Jurkat, Clone E6-1 (cell line): ENCODE results near the gene TP73.

Source experiments
- DNase-seq: peaks from one replicate; pipeline ENCODE4 v3.0.0-alpha.2; 2011; ENCODE audit warnings: low read depth, low spot score
- H3K4me3 ChIP-seq: 2 replicates; pipeline ENCODE4 v1.5.1; 2011; ENCODE audit warnings: mild to moderate bottlenecking, low read length, control low read depth, moderate library complexity

The TP73 gene

DNA sequence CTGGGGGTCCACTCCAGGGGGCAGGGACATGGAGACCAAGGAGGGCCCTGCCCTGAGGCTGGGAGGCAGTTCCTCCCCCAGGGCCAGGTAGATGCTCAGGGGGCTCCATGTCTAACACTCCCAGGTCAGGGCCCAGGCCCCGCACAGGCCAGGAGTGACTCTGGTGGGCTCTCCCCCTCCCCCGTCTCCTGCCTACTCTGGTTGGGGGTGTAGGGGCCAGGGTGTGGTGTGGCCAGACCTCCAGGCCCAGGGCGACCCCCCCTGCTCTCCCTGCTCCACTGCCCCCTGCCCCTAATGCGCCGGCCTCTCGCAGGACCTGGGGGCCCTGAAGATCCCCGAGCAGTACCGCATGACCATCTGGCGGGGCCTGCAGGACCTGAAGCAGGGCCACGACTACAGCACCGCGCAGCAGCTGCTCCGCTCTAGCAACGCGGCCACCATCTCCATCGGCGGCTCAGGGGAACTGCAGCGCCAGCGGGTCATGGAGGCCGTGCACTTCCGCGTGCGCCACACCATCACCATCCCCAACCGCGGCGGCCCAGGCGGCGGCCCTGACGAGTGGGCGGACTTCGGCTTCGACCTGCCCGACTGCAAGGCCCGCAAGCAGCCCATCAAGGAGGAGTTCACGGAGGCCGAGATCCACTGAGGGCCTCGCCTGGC lies 80.2 kb downstream of the TP73 start:
- H3K4me3 ChIP-seq: no peak overlapping the region
- DNase-seq: no peak

DNA sequence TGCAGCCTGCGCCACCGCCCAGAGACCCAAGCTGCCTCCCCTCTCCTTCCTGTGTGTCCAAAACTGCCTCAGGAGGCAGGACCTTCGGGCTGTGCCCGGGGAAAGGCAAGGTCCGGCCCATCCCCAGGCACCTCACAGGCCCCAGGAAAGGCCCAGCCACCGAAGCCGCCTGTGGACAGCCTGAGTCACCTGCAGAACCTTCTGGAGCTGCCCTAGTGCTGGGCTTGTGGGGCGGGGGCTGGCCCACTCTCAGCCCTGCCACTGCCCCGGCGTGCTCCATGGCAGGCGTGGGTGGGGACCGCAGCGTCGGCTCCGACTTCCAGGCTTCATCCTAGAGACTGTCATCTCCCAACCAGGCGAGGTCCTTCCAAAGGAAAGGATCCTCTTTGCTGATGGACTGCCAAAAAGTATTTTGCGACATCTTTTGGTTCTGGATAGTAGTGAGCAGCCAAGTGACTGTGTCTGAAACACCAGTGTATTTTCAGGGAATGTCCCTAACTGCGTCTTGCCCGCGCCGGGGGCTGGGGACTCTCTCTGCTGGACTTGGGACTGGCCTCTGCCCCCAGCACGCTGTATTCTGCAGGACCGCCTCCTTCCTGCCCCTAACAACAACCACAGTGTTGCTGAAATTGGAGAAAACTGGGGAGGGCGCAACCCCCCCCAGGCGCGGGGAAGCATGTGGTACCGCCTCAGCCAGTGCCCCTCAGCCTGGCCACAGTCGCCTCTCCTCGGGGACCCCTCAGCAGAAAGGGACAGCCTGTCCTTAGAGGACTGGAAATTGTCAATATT lies 81.0 kb downstream of the TP73 start:
- DNase-seq: no peak
- no peak overlapping the region for H3K4me3 ChIP-seq

DNA sequence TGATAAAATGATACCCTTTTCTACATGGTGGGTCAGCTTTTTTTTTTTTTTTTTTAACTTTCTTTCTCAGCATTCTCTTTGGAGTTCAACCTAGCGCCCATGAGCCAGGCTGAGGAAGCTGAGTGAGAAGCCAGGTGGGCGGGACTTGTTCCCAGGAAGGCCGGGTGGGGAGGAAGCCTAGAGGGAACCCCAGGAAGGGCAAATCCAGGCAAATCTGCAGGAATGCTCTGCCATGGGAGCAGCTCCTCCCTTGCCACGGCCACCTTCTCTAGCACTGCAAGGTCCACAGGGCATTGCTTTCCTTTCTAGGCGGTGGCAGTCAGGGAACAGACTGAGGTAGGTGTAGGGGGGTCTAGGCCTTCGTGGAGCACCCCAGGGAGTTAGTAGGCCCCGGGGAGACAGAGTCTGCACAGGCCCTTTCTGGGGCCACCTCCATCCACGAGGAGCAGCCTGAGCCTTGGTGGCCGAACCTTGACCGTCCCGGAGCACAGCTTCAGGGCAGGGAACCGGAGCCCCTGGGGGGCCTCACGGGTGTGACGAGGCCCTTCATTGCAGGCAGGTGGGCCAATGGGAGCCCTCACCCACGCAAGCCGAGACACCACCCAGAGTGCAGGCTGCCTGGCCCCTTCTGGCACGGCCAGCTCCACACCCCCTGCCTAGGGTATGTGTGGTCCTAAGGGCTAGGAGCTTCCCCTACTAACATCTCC lies 81.7 kb downstream of the TP73 start:
- no peak overlapping the region for H3K4me3 ChIP-seq
- no peak for DNase-seq

DNA sequence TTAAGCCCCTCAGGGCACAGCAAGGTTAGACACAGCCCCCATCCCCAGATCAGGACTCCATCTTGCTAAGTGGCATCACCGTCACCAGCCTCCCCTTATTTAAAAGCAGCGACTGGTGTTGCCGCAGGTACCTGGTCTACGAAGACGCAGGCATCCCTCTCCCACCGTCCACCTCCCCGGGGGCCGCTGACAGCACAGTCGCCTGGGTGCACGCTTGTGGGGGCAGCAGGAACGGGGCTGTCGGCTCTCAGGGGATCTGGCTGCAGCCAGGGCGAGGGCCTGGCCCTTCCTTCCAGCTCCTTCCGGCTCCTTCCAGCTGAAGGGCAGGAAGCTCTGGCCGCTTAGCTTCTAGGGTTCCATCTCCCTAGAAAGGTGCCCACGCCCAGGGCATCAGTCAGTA lies 82.3 kb downstream of the TP73 start:
- H3K4me3 ChIP-seq: no peak overlapping the region
- no peak for DNase-seq

DNA sequence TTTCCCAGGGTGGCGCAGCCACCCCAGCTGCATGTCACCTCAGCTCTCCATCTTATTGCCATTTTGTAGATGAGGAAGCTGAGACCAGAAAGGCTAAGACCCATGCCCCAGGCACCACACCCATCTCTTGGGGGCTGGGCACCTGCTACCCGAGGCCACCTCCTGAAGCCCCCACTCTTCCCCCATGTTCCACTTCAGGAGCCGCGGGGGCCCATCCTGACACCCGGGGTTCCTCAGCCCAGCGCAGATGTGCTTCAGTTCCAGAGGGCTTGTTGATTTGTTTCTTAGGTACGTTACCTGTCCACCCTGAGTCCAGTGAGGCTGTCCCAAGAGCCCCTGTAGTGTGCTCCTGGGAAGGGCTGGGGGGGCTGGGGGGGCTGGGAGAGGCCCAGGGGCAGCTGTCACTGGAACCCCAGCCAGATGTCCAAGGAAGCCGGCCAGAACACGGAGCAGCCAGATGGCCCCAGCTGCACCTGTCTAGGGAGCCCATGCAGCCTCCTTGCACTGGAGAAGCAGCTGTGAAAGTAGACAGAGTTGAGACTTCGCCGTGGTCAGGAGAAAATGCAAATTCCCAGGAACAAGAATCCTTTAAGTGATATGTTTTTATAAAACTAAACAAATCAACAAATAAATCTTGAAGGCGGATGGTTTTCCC lies 82.8 kb downstream of the TP73 start:
- H3K4me3 ChIP-seq: no peak overlapping the region
- no peak for DNase-seq

DNA sequence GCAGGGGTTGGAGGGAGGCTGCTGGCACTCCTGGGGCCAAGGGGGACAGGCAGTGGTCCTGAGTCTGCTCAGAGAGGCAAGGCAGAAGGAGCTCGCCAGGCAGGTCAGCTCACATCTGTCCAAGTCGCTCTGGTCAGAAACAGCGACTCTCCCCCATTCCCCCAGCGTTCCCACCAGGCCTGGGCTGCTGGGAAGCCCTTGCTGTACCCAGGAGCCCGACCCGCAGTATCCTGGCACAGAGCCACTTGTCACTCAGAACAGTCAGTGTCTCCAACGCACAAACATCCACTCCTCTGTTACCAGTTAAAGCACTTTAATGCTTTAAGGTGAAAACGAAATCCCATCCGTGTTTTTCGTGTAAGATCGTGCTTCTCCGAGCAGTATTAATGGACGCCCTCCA lies 83.4 kb downstream of the TP73 start:
- no peak overlapping the region for H3K4me3 ChIP-seq
- DNase-seq: no peak

DNA sequence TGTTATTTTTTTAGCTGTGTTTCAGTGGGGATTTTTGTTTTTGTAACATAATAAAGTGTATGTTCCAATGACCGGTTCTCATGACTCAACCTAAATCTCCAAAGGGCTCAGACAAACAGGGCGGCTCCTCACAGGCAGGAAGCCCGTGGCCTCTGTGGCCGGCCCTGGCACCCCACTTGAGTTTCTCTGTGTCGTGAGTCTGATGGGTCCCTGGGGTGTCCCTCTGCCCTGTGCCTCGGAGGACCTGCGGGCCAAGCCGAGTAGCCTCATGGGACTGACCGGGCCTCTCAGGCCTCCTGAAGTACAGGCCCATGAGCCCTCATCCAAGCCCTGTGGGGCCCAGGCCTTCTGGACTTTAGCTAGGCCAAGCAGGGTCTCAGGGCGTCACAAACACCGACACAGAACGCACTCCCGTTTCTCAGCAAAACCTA lies 83.8 kb downstream of the TP73 start:
- no peak overlapping the region for H3K4me3 ChIP-seq
- DNase-seq: no peak

DNA sequence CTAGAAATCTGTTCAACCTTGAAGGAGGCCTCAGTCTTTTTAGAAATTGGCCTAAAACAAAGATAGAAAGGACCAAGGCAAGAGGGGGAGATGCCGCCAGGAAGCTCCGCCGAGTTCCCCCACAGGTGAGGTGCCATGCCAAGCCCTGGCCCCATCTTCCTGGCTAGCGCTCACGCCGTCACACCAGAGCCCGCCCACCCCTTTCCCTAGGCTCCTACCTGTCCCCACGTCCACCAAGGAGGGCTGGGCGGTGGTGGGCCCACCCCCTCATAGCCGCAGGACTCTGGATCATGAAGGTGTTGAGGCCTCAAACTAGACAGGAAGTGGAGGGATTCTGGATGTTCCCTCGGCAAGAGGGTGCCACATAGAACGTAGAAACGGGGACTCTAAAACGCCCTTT lies 84.4 kb downstream of the TP73 start:
- DNase-seq: no peak
- no peak overlapping the region for H3K4me3 ChIP-seq

DNA sequence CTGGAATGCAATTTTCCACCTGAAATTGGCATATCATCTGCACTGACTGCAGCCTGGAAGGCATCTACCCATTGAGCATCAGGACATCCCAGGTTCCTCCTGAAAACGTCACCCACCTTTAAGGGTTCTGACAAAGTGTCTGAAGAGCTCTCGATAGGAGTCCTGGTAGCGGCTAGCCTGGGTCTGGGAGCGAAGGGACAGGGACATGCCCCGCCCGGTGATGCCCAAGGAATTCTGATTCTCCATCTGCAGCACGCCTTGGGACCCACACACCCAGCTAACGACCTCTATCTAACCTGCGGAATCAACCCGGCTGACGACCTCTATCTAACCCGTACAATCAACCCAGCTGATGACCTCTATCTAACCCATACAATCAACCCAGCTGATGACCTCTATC lies 86.6 kb downstream of the TP73 start:
- no peak overlapping the region for H3K4me3 ChIP-seq
- DNase-seq: no peak

DNA sequence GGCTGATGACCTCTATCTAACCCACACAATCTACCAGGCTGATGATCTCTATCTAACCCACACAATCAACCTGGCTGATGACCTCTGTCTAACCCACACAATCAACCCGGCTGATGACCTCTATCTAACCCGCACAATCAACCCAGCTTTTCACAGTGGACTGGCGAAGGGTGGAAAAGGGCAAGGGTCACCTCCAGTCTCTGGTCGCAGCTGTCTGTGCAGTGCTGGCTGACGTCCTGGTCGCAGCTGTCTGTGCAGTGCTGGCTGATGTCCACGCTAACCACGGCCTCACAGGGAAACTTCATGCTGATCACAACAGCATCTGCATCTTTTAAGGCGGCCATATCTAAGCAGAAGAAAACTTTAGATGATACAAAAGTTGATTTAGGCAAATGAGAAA lies 87.7 kb downstream of the TP73 start:
- no peak for DNase-seq
- no peak overlapping the region for H3K4me3 ChIP-seq

DNA sequence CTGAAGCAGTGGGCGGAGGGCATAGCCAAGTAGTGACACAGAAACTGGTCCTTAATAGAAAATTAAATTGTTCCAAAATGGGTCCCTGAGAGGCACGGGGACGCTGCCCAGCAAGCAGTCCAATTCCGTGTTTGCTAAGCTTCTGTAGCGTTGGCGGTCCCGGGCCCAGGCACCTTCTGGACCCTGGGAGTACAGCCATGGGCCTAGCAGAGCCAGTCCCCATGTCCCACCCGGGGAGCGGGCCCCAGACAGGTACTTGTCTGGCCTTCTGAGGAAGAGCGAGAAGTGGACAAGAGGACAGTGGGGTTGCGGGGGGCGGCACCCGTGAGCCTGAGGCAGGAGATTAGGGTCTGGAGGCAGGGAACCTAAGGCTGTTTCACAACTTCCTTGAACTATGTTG lies 88.4 kb downstream of the TP73 start:
- no peak overlapping the region for H3K4me3 ChIP-seq
- DNase-seq: no peak

DNA sequence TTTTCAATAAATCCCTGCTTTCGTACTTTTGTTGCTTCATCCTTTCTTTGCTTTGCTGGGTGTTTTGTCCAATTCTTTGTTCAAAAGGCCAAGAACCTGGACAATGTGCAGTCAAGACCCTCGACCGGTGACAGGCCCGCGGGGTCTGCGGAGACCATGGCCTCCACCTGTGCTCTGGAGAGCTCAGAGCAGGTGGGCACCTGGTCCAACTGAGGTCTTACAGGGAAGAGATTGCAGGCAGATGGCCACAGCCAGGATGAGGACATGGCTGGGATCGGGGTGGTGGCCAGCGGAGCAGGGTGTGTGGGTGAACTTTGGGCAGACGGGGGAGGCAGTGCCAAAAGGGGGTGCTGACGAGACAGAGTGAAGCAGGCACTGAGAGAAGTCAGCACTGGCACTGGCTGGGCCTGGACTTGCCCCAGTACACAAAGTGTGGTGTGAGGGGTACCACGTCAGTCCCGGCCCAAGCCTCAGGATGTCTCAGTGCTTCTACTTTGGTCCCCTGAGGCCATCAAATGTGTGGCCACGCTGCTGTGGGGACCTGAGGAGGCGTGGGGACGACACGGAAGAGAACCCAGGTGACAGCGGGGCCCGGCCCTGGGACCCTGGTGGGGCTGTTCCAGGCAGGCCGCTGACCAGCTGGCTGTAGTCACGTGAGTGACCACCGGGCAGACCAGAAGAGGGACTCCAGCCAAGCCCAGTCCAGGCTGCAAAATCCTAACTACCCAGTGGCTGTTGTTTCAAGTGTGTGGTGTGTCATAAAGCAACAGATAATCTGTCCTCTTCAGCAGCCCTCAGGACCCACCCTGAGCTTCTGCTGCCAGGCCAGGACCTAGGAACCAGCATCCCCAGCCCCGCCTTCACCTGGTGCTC lies 89.5 kb downstream of the TP73 start:
- no peak for DNase-seq
- no peak overlapping the region for H3K4me3 ChIP-seq

DNA sequence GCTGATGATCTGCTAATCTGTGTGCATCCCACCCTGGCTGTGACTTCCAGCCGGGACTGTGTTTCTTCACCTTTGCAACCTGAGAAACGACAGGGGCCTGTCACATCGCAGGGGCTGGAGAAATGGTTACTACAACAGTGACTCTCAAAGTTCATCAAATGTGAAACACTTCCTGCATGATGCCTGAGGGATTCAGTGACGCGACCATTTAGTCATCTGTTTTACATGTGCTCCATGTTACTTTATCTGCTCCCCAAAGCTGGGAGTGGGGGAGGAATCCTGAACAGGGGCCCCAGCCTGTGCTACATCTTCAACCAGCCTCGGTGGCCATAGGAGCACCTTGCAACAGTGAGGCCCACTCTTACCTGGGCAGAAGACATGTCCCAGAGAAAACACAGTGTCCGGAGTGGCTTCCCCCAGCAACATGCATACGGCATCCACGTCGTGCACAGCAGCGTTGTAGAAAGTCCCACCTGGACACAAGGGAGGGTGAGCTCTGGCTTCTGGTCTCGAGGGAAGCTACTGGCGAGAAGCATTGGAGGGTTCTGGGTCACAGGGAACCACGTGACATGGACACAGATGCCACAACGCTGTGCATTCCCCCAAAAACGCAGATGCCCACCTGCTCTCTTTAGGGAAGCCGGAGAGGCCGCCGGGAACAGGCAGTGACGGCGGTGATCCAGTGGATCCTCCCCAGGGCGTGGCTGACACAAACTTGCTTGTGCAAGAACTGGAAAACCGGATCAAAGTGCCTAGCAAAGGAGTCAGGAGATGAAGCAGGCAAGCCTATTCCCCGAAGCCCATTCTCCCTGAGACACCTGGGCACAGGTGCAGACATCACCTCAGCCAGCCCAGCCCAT lies 90.4 kb downstream of the TP73 start:
- H3K4me3 ChIP-seq: no peak overlapping the region
- no peak for DNase-seq

DNA sequence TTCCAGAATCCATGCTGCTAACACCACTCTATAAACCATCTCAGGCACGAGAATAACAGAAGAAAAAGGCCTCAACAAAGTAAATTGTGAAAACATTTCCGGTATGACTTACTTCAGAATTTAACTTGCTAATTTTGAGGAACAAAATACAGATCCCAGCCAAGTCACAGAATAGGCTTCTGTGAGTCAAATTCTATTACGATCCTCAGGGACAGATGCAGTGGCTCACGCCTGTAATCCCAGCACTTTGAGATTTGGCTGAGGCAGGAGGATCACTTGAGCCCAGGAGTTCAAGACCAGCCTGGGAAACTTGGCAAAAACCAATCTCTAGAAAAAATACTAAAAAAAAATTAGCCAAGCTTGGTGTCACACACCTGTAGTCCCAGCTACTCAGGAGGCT lies 91.1 kb downstream of the TP73 start:
- DNase-seq: no peak

DNA sequence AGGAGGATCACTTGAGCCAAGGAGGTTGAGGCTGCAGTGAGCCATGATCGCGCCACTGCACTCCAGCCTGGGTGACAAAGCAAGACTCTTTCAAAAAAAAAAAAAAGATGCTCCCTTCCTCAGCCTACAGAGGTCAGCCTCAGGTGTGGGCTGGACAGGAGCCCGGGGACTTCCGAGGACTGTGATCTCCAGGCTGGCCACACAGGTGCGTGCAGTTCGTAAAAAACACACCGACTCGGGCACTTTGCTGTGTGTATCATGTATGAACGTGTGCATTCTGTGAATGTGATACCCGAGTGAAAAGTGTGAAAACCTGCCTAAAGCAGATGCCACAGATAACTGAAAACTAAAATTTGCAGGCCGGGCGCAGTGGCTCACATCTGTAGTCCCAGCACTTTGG lies 91.5 kb downstream of the TP73 start:
- H3K4me3 ChIP-seq: no peak overlapping the region
- DNase-seq: no peak

More for the DNA sequence above, 91.1 kb downstream of the TP73 start:
- no peak overlapping the region for H3K4me3 ChIP-seq

DNA sequence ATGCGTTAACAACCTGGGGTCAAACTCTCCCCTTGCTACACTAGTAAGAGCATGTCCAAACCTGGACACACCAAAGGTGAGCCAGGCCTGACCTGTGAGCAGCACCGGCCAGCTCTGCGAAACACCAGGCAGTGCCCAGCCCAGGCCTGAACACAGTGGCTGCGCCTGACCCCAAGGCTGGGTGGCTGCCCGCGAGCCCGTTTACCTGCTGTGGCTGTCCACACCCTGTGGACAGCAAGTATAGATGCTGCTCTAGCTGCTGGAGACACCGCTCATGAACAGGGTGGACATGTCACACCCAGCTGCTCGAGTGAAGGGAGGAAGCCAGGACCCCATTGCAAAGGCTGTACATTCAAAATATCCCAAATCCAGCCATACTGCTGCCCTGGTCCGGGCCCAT lies 92.3 kb downstream of the TP73 start:
- no peak overlapping the region for H3K4me3 ChIP-seq

DNA sequence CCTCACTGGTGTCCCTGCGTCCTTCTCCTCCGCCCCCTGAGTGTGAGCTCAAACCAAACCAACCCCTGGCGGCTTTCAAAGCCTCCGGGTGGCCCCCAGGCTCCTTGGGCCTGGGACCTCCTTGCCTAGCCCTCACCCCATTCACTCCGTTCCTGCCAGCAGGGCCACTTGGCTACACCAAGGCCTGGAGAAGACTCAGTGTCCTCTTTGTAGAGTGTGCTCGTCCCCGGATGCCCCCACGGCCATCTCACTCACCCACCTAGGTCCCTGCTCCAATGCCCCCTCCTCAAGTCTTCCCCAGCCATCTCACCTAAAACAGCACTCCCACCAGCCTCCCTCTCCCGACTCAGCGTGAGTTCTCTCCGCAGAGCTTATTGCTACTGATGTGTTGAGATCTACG lies 92.8 kb downstream of the TP73 start:
- no peak for DNase-seq

More for the DNA sequence above, 92.3 kb downstream of the TP73 start:
- no peak for DNase-seq

More for the DNA sequence above, 92.8 kb downstream of the TP73 start:
- H3K4me3 ChIP-seq: no peak overlapping the region
